A673 (cell line): Measurements from ENCODE around the gene RFTN1.

ENCODE experiments used
- EZH2 ChIP-seq: fragments of 200-600 bp; sonication (generic); IDR thresholded peaks from 2 replicates; pipeline ENCODE4 v1.6.1; 2017; ENCODE audit warnings: borderline replicate concordance, low read depth, mild to moderate bottlenecking, mixed read lengths, antibody characterized with exemption, low read length; ENCODE audit not compliant: poor library complexity, severe bottlenecking
- TF ChIP-seq, protein P1 (sequence below): fragments of 300-800, 200-600 bp; sonication (generic); conservative IDR thresholded peaks from 2 replicates; pipeline ENCODE4 v1.5.1; 2017; ENCODE audit warnings: low read depth, mild to moderate bottlenecking, antibody characterized with exemption, low read length, moderate library complexity, mixed read lengths

DNA sequence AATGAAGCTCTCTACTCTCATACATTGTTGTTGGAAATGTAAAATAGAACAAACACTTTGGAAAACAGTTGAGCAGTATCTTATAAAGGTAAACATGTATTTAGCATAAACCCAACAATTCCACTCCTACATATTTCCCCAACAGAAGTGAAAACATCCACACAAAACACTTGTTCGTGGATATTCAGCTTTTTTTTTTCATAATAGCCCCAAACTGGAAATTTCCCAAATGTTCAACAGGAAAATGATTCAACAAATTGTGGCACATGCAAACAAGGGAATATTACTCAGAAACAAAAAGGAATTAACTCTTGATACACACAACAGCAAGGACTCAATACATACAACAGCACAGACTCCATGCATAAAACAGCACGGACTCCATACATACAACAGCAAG lies 28.5 kb downstream of the RFTN1 start:
- TF ChIP-seq EZH2 = no peak
- TF ChIP-seq, protein P1, sequence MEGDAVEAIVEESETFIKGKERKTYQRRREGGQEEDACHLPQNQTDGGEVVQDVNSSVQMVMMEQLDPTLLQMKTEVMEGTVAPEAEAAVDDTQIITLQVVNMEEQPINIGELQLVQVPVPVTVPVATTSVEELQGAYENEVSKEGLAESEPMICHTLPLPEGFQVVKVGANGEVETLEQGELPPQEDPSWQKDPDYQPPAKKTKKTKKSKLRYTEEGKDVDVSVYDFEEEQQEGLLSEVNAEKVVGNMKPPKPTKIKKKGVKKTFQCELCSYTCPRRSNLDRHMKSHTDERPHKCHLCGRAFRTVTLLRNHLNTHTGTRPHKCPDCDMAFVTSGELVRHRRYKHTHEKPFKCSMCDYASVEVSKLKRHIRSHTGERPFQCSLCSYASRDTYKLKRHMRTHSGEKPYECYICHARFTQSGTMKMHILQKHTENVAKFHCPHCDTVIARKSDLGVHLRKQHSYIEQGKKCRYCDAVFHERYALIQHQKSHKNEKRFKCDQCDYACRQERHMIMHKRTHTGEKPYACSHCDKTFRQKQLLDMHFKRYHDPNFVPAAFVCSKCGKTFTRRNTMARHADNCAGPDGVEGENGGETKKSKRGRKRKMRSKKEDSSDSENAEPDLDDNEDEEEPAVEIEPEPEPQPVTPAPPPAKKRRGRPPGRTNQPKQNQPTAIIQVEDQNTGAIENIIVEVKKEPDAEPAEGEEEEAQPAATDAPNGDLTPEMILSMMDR = no peak
